ENCODE results near the gene PLIN5. TPM values are rescaled to one million over a fixed set of nuclear protein-coding genes. Genes with fewer than 3 reads are reported as not detected.

The PLIN5 gene
- total RNA-seq, 1 experiment from 2014 or later = 8.1 TPM

- TF ChIP-seq CTCF (IDR thresholded peaks at IDR 0.05 in 2 of 3, conservative IDR thresholded peaks at IDR 0.05 in 1 of 3; ENCODE audit: borderline replicate concordance in 1 of 3, insufficient read depth in 1 of 3, low read depth in 2 of 3, low read length in 2 of 3) (no peak), RAD21 (IDR thresholded peaks at IDR 0.05; ENCODE audit: low read depth) (no peak), SP1 (IDR thresholded peaks at IDR 0.05; ENCODE audit: low read depth) (no peak), EZH2phosphoT487 (IDR thresholded peaks at IDR 0.05; ENCODE audit: borderline replicate concordance) (no peak), POLR2AphosphoS5 (IDR thresholded peaks at IDR 0.05; ENCODE audit: low read depth, low read length) (no peak), POLR2A (IDR thresholded peaks at IDR 0.05; ENCODE audit: borderline replicate concordance, extremely low read depth, insufficient read depth, insufficient read length) (no peak), ZBTB33 (IDR thresholded peaks at IDR 0.05; ENCODE audit: extremely low read depth, insufficient replicate concordance, low read length) (no peak), MAX (IDR thresholded peaks at IDR 0.05) (no peak), ELF1 (IDR thresholded peaks at IDR 0.05; ENCODE audit: borderline replicate concordance, low read depth) (no peak), ZNF274 (IDR thresholded peaks at IDR 0.05; ENCODE audit: low read depth, low read length) (no peak), ZFX (IDR thresholded peaks at IDR 0.05) (no peak), SRF (IDR thresholded peaks at IDR 0.05; ENCODE audit: low read depth) (no peak)
Observed at GRCh38 chr19:4543842-4544647, 9.0 kb upstream of the PLIN5 start (continued).

All from HCT116 (cell line).